IgD-negative memory B cell (primary cell): ENCODE measurements around the gene TMEM163. TPM values are rescaled to one million over a fixed set of nuclear protein-coding genes. Genes with fewer than 3 reads are reported as not detected.
"Not testable (repeated sequence)": the region's sequence is repeated elsewhere in the genome, so short reads cannot be mapped to it uniquely, and the experiment has no call there.

Experiments
- H3K27ac Mint-ChIP-seq, 3 donors: one replicate each; pipeline ENCODE4 v1.8.0; 2020 to 2022; ENCODE audit warnings: mild to moderate bottlenecking in 3 of 3, mixed read lengths in 3 of 3, moderate library complexity in 1 of 3
- H3K27me3 Mint-ChIP-seq: one replicate; pipeline ENCODE4 v1.8.0; 2021; ENCODE audit warnings: mixed read lengths
- H3K36me3 Mint-ChIP-seq: one replicate; pipeline ENCODE4 v1.8.0; 2020; ENCODE audit warnings: mild to moderate bottlenecking, mixed read lengths
- H3K4me1 Mint-ChIP-seq, 3 donors: one replicate each; pipeline ENCODE4 v1.8.0; 2020 to 2022; ENCODE audit warnings: mixed read lengths in 3 of 3, mild to moderate bottlenecking in 1 of 3
- H3K4me3 Mint-ChIP-seq, 4 donors: one replicate each; pipeline ENCODE4 v1.8.0; 2020 to 2022; ENCODE audit warnings: mild to moderate bottlenecking in 4 of 4, mixed read lengths in 4 of 4, moderate library complexity in 3 of 4
- H3K9me3 Mint-ChIP-seq, 3 donors: one replicate each; pipeline ENCODE4 v1.8.0; 2020 to 2021; ENCODE audit warnings: mixed read lengths in 3 of 3, mild to moderate bottlenecking in 1 of 3
- polyA plus RNA-seq: library from polyadenylated mRNA; unstranded; fragments of 300-500 nt; fragmentation: Illumina TruSeq; gene quantifications from one replicate; pipeline ENCODE4 v1.2.3, GENCODE V29; 2021

TMEM163 gene
- polyA plus RNA-seq, 1 donor from 2014 or later, result 1.2 TPM

GRCh38 chr2:134611316-134611715, 107.5 kb downstream of the TMEM163 start:
- no peaks in the 10 kb centered on the region for H3K27me3 Mint-ChIP-seq
- H3K36me3 Mint-ChIP-seq, result peaks cover 3% of the 10 kb centered on the region
- no peak overlapping the region for H3K4me3 Mint-ChIP-seq
- peaks cover 2 to 24% (median 8%) of the 10 kb centered on the region in 3 donors for H3K9me3 Mint-ChIP-seq
- peaks cover 0 to 7% (median 0%) of the 10 kb centered on the region in 3 donors for H3K4me1 Mint-ChIP-seq
- no peak overlapping the region for H3K27ac Mint-ChIP-seq

DNA sequence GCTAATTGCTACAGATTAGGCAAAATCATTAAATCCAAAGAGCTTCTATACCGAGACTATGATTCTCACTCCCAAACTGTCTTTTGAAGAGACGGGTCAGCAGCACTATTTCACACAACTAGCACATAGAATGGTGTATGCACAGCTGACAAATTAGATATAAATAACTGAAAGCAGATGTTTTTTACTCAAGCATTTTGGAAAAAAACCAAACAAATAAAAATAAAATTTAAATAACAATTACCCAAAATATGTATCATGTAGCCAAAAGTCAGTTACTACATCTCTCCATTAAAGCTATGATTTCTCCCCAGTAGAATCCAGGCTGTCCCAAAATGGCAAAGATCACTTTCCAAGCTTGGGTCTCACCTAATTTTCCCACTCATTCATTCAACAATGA, 107.9 kb downstream of the TMEM163 start:
- Mint-ChIP-seq H3K4me1 (peaks cover 0 to 8% (median 0%) of the 10 kb centered on the region in 3 donors), H3K4me3 (no peak overlapping the region), H3K9me3 (peaks cover 2 to 24% (median 8%) of the 10 kb centered on the region in 3 donors), H3K36me3 (peaks cover 3% of the 10 kb centered on the region), H3K27ac (no peak overlapping the region), H3K27me3 (no peaks in the 10 kb centered on the region)

GRCh38 chr2:134609924-134610513, 108.8 kb downstream of the TMEM163 start:
- Mint-ChIP-seq H3K9me3 (peaks cover 2 to 24% (median 8%) of the 10 kb centered on the region in 3 donors), H3K27ac (no peak overlapping the region), H3K36me3 (peaks cover 3% of the 10 kb centered on the region), H3K4me3 (no peak overlapping the region), H3K27me3 (no peaks in the 10 kb centered on the region), H3K4me1 (peaks cover 0 to 6% (median 0%) of the 10 kb centered on the region in 3 donors)

DNA sequence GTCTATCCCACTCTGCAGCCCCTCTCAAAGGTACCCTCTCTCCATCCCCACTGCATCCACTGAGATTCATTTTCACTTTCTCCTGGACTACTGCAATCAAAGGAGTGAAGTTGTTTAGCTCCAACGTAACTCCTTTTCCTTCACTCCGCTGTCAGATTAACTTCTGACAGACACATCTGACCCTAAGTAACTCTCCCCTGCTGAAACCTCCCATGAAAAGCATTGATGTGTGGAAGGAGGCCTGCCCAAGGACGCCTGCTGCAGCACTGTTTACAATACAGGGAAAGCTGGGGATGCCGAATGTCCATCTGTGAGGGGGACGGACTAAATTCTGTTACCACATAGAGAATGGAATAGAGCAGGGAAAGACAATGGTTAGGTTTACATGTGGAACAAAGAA, 114.8 kb downstream of the TMEM163 start:
- no peak overlapping the region for H3K4me3 Mint-ChIP-seq
- H3K27me3 Mint-ChIP-seq, result peaks cover 2% of the 10 kb centered on the region
- H3K27ac Mint-ChIP-seq, result no peak overlapping the region
- H3K4me1 Mint-ChIP-seq, result peaks cover 0 to 4% (median 0%) of the 10 kb centered on the region in 3 donors
- H3K9me3 Mint-ChIP-seq, result peaks cover 0 to 4% (median 0%) of the 10 kb centered on the region in 3 donors
- no peaks in the 10 kb centered on the region for H3K36me3 Mint-ChIP-seq

- H3K4me3 Mint-ChIP-seq, result peak overlapping the region in 1 of 4 donors; percentile 30
- peaks cover 0 to 4% (median 0%) of the 10 kb centered on the region in 3 donors for H3K9me3 Mint-ChIP-seq
- peaks cover 0 to 4% (median 0%) of the 10 kb centered on the region in 3 donors for H3K4me1 Mint-ChIP-seq
- H3K27me3 Mint-ChIP-seq, result peaks cover 2% of the 10 kb centered on the region
- no peaks in the 10 kb centered on the region for H3K36me3 Mint-ChIP-seq
- H3K27ac Mint-ChIP-seq, result no peak overlapping the region
Measured at GRCh38 chr2:134602666-134603065, 116.1 kb downstream of the TMEM163 start.

DNA sequence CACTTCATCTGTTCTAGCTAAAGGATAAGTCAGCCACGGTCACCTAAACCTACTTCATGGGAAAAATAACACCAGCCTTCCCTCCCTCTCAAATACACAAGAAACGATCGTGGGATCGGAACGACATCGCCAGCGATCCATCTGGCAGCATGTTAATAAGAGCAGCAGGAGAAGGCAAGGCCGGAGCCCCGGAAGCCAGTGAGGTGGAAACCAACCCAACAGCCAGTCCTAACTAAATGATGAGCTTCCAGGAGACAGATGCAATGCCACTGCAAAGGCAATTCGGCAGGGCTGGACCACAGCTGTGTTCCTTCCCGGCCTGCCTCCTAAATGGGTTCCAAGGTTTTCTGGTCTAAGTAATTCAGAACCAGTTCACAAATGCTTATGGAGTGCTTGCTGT, 117.5 kb downstream of the TMEM163 start:
- Mint-ChIP-seq H3K27me3 (peaks cover 2% of the 10 kb centered on the region), H3K9me3 (peaks cover 0 to 4% (median 0%) of the 10 kb centered on the region in 3 donors), H3K27ac (no peak overlapping the region), H3K4me3 (peak overlapping the region in 1 of 4 donors; percentile 39), H3K4me1 (peaks cover 0 to 1% (median 0%) of the 10 kb centered on the region in 3 donors), H3K36me3 (no peaks in the 10 kb centered on the region)

GRCh38 chr2:134600208-134600607, 118.6 kb downstream of the TMEM163 start:
- H3K27me3 Mint-ChIP-seq, result peaks cover 2% of the 10 kb centered on the region
- H3K27ac Mint-ChIP-seq, result no peak overlapping the region
- no peaks in the 10 kb centered on the region for H3K4me1 Mint-ChIP-seq
- no peak overlapping the region for H3K4me3 Mint-ChIP-seq
- H3K9me3 Mint-ChIP-seq, result peaks cover 0 to 6% (median 0%) of the 10 kb centered on the region in 3 donors
- no peaks in the 10 kb centered on the region for H3K36me3 Mint-ChIP-seq

- Mint-ChIP-seq H3K27ac (no peak overlapping the region), H3K27me3 (no peaks in the 10 kb centered on the region), H3K9me3 (peaks cover 0 to 6% (median 0%) of the 10 kb centered on the region in 3 donors), H3K4me1 (no peaks in the 10 kb centered on the region), H3K36me3 (no peaks in the 10 kb centered on the region), H3K4me3 (no peak overlapping the region)
Measured at GRCh38 chr2:134599236-134599635, 119.6 kb downstream of the TMEM163 start.

- H3K27me3 Mint-ChIP-seq, result peaks cover 2% of the 10 kb centered on the region
- peaks cover 2 to 26% (median 19%) of the 10 kb centered on the region in 3 donors for H3K9me3 Mint-ChIP-seq
- no peaks in the 10 kb centered on the region for H3K4me1 Mint-ChIP-seq
- no peak overlapping the region for H3K27ac Mint-ChIP-seq
- no peak overlapping the region for H3K4me3 Mint-ChIP-seq
- no peaks in the 10 kb centered on the region for H3K36me3 Mint-ChIP-seq
Measured at GRCh38 chr2:134594399-134594798, 124.4 kb downstream of the TMEM163 start.

DNA sequence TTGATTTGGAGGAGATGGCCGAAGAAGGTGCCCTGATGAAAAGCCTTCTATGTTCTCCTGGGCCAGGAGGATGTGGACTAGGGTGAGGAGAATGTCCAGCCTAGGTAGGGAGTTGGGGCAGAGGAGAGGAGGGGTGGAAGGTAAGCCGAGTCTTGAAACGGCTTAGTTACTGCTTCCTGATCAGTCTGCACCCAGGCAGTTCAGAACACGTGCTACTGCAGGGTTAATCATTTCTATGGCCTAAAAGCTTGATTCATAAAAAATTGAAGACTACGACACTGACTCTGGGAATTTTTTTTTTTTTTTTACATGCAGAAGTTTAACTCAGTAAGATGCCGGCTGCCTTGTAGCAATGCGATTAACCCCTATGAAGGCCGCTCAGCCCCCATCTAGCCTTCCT, 125.3 kb downstream of the TMEM163 start:
- Mint-ChIP-seq H3K27ac (no peak overlapping the region), H3K36me3 (no peaks in the 10 kb centered on the region), H3K27me3 (peaks cover 2% of the 10 kb centered on the region), H3K4me3 (no peak overlapping the region), H3K4me1 (no peaks in the 10 kb centered on the region), H3K9me3 (peaks cover 2 to 29% (median 19%) of the 10 kb centered on the region in 3 donors)

DNA sequence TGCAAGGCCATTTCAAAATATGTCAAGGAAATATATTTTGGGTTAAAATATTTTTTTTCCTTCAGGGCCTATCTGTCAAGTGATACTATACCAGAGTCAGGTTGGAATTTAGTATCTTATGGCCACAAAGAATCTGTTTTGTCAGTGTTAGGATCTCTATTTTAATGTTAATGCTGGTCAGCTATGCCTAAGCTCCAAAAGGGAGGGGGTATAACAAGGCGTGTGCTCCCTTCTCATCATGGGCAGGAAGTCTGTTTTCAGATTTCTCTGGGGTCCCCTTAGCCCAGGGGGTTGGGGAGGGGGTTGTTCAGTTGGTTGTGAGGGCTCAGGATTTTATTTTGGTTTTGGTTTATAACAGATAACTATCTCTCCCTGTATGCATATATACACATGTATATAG, 126.4 kb downstream of the TMEM163 start:
- Mint-ChIP-seq H3K27ac (no peak overlapping the region), H3K27me3 (peaks cover 2% of the 10 kb centered on the region), H3K4me1 (peaks cover 0 to under 1% (median 0%) of the 10 kb centered on the region in 3 donors), H3K9me3 (peaks cover 2 to 35% (median 19%) of the 10 kb centered on the region in 3 donors), H3K4me3 (no peak overlapping the region), H3K36me3 (no peaks in the 10 kb centered on the region)

DNA sequence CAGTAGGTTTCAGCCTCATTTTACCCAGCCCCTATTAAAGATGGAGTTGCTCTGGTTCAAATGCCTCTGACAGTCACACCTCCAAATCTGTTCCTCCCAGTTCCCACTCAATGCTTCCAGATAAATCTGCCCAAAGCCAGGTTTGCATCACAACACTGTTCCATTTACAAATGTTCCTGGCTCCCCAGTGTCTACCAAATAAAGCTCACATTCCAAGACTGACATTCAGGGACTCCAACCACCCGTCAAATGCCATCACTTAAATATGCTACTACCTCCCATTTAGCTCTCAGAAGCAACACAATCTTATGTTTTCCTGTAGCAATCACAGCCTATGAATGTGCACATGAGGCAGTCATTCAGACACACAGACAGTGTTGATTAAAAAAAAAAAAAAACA, 127.3 kb downstream of the TMEM163 start:
- H3K4me1 Mint-ChIP-seq, result peaks cover 1 to 4% (median 2%) of the 10 kb centered on the region in 3 donors
- peaks cover 2 to 35% (median 19%) of the 10 kb centered on the region in 3 donors for H3K9me3 Mint-ChIP-seq
- H3K4me3 Mint-ChIP-seq, result no peak overlapping the region
- H3K36me3 Mint-ChIP-seq, result no peaks in the 10 kb centered on the region
- peak overlapping the region in 1 of 3 donors; percentile 52 for H3K27ac Mint-ChIP-seq
- H3K27me3 Mint-ChIP-seq, result peaks cover 2% of the 10 kb centered on the region

GRCh38 chr2:134590679-134591078, 128.1 kb downstream of the TMEM163 start:
- H3K36me3 Mint-ChIP-seq, result no peaks in the 10 kb centered on the region
- H3K4me3 Mint-ChIP-seq, result no peak overlapping the region
- H3K27me3 Mint-ChIP-seq, result peaks cover 2% of the 10 kb centered on the region
- H3K27ac Mint-ChIP-seq, result no peak overlapping the region
- H3K4me1 Mint-ChIP-seq, result peaks cover 4 to 8% (median 5%) of the 10 kb centered on the region in 3 donors
- peaks cover 2 to 35% (median 17%) of the 10 kb centered on the region in 3 donors for H3K9me3 Mint-ChIP-seq

- not testable (repeated sequence) for H3K4me1 Mint-ChIP-seq, H3K27ac Mint-ChIP-seq, H3K27me3 Mint-ChIP-seq, H3K36me3 Mint-ChIP-seq, H3K4me3 Mint-ChIP-seq
- peaks cover 2 to 35% (median 17%) of the 10 kb centered on the region in 3 donors for H3K9me3 Mint-ChIP-seq
Measured at GRCh38 chr2:134589171-134590083, 129.4 kb downstream of the TMEM163 start.

DNA sequence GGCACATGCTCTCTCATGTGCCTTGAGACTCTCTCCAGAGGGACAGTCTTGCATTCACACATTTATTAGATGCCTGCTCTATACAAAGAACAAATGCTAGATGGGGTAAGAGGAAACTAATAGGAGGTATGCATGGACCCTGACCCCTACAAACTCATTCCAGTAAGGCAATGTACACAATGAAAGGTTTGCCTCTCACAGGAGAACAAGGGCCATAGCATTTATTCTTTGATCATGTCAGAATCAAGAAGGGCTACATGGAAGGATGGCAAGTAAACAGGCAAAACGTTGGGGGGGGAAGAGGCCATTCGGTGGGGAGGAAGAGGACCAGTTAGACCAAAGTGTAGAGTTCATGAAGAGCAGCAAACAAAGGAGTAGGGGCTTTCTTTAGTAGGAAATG, 130.2 kb downstream of the TMEM163 start:
- peaks cover 2 to 35% (median 17%) of the 10 kb centered on the region in 3 donors for H3K9me3 Mint-ChIP-seq
- no peak overlapping the region for H3K27ac Mint-ChIP-seq

More for the DNA sequence above, 130.2 kb downstream of the TMEM163 start:
- H3K27me3 Mint-ChIP-seq, result peaks cover 2% of the 10 kb centered on the region
- H3K4me1 Mint-ChIP-seq, result peaks cover 5 to 13% (median 10%) of the 10 kb centered on the region in 3 donors
- H3K36me3 Mint-ChIP-seq, result no peaks in the 10 kb centered on the region
- H3K4me3 Mint-ChIP-seq, result no peak overlapping the region
